GM21367 (cell line): ENCODE results near the gene EPG5.
A peak's percentile ranks its signal among the peaks of the same experiment; 100 is the strongest.
"Not testable (repeated sequence)": the region's sequence is repeated elsewhere in the genome, so short reads cannot be mapped to it uniquely, and the experiment has no call there.

ENCODE experiments used
- ATAC-seq: cut with Tn5 transposase; IDR thresholded peaks from one replicate; pipeline ENCODE4 v1.9.1; 2021; ENCODE audit not compliant: unreplicated experiment

Gene EPG5

DNA sequence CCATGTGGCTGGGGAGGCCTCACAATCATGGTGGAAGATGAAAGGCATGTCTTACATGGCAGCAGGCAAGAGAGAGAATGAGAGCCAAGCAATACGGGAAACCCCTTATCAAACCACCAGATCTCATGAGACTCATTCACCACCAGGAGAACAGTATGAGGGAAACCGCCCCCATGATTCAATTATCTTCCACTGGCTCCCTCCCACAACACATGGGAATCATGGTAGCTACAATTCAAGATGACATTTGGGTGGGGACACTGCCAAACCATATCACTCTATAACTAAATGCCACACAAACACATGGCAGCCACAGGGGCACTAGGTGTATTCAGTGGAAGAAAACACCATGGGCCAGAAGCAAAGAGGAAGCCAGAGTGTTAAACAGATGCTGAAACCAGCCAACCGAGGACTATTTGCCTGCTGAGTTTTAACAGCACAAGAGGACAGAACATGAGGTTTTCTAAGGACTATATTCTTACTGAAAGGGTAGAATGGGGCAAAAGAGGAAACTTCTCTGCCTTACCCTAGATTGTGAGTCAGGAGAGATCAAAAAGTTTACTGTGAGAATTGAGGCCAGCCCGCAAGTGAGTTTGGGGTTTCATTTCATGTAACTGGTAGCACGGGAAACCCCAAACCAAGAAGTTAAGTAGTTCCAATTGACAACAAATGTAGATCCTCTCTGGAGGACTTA lies 92.5 kb downstream of the EPG5 start:
- peak; percentile 91 for ATAC-seq

DNA sequence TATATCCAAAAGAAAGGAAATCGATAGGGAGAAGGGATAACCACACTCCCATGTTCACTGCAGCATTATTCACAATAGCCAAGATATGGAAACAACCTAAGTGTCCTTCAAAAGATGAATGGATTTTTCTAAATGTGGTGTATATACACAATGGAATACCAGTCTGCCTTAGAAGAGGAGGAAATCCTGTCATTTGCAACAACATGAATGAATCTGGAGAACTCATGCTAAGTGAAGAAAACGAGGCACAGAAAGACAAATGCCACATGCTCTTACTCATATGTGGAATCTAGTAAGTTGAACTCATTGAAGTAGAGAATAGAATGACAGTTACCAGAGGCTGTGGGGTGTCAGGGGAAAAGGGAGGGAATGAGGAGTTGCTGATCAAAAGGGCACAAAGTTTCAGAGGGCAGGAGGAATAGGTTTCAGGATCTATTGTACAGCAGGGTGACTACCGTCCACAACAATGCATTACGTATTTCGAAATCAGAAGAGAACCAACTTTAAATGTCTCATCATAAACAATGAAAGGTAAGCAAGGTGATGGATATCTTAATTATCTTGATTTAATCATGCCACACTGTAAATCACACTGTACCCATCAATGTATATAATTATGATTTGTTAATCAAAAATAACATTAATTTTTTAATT lies 95.6 kb downstream of the EPG5 start:
- no peak for ATAC-seq

DNA sequence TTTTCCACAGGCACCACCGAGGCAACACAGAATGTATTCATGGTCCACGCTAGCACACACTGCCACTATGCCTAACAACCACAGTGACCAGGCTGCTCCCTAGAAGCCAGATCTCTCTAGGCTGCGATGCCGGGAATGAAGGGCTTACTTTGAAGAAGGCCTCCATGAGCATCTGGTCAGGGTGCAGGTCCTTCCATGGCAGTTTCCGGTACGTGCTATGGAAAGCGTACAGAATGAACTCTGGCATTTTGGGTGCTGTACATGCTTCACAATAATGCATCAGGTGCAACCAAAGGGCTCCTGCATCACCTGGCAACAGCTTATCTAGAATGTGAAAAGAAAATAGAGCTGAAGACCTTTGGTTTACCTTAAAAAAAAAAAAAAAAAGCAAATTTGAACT lies 96.7 kb downstream of the EPG5 start:
- no peak for ATAC-seq

DNA sequence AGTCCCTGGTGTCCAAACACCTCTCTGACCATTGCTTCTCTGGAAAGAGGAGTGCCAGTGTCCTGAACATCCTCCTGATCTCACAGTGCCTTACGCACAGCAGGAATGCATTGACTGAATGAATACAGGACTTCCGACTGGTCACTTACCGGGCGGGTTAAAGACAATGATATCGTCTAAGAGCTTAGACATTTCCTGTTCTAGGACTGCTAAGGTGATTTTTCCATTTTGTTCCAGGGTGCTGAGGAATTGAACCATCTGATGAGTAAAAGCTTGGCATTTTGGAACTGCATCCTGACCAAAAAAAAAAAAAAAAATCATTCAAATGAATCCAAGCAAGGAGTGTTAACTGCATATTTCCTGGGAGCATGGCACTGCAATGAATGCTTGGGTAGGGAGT lies 101.7 kb downstream of the EPG5 start:
- no peak for ATAC-seq

DNA sequence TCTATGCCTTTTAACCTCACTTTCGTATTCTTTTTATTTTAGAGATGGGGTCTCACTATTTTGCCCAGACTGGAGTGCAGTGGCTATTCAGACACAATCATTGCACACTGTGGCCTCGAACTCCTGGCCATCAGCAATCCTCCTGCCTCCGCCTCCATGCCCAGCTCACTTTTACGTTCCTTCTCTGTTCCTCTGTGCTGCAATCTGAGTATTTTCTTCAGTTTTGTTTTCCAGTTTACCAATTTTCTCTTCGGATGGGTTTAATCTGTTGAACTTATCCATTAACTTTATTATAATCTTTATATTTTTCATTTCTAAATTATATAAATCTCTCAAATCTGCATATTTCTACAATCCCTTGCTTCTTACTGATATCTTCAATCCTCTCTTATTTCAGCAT lies 103.0 kb downstream of the EPG5 start:
- ATAC-seq: no peak

DNA sequence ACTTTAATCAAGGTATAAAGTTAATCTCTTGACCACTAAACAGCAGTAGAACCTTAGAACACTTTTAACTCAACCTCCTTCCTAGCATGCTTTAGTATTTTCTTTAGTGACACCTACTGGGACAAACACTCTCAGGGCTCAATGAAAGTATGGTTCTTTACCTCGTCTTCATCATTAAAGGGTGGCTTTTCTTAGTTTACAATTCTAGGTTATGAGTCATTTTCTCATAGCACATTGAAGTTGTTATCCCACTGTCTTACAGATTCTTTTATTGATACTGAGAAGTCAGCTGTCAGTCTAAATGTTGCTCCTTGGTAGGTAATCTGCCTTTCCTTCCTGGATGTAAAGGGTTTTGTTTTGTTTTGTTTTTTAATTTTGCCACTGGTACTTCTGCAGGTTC lies 103.7 kb downstream of the EPG5 start:
- ATAC-seq: no peak

- no peak for ATAC-seq
Measured at GRCh38 chr18:45861926-45862325, 105.2 kb downstream of the EPG5 start.

DNA sequence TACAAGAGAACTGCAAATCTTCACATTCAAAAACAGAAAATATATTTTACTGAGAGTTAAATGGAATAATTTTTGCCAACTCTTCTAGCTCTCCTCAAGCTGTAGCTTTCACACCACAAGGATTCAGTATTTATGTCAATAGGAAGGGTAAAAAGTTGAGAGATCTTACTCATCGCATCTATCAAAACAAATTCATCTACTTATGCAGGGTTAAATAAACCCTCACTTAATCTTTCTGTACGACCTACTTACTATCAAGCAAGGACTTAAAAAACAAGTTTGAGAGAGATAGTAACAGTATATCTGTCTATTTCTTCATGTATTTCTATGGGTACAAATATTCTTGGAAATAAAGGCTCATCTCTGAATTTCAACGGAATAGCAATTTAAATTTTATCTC lies 106.2 kb downstream of the EPG5 start:
- no peak for ATAC-seq

DNA sequence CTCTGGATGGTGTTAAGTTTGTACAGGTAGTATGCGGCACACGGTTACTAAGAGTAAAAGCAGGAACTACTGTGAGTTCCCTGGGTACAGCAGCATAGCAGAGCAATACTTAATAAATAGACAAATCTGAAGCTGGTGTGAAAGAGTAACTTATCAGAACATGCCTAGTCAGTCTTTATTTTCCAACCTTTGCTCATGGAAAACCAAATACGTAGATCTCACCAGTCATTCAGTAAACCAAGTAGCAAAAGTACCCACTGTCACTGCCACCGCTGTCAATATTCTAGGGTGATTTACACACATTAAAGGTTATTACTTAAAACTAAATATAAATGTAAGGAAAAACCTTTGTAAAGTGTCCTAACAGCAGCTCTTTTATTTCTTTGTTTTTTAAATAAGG lies 106.6 kb downstream of the EPG5 start:
- no peak for ATAC-seq

DNA sequence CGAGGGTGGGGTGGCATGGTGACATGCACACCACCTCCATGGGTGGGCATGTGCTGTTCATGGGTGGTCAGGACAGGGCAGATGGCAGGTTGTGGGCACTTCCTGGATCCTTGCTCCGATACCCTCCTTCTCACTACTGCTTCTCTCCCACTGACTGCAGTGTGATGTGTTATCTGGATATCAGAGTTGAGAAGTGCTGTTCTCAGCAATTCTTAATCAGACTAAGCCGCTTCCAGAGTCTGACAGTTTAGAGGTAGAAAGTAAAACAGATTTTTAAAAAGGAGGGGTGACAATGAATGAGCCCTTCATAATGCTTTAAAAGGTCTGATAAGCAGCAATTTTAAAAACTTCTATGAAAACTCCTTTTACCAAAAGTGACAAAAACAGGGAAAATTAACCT lies 107.8 kb downstream of the EPG5 start:
- no peak for ATAC-seq

GRCh38 chr18:45856531-45856930 lies 110.6 kb downstream of the EPG5 start:
- ATAC-seq: no peak

GRCh38 chr18:45854036-45854586 lies 113.0 kb downstream of the EPG5 start:
- ATAC-seq: no peak

GRCh38 chr18:45852631-45853030 lies 114.5 kb downstream of the EPG5 start:
- ATAC-seq: no peak

GRCh38 chr18:45851161-45851925 lies 115.8 kb downstream of the EPG5 start:
- no peak for ATAC-seq

- no peak for ATAC-seq
Measured at GRCh38 chr18:45850021-45850420, 117.1 kb downstream of the EPG5 start.

DNA sequence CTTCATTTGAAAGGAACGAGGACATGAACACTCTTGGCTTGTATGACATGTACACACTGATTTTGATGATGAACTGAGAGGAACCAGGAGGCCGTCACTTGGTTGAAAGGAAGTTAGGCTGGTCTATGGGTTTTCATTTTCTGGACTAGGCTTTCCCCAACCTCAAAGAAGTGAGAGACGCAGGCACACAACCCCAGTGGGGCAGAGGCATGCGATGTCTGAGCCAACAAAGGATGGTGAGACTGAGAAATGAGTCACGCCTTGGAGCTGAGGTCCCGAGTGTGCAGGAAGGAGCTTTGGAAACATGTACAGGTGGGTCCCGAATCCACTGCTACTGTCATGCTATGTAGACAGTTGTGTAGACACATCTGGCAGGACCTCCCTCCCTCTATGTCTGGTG lies 117.6 kb downstream of the EPG5 start:
- ATAC-seq: no peak

GRCh38 chr18:45848643-45849042 lies 118.5 kb downstream of the EPG5 start:
- not testable (repeated sequence) for ATAC-seq

DNA sequence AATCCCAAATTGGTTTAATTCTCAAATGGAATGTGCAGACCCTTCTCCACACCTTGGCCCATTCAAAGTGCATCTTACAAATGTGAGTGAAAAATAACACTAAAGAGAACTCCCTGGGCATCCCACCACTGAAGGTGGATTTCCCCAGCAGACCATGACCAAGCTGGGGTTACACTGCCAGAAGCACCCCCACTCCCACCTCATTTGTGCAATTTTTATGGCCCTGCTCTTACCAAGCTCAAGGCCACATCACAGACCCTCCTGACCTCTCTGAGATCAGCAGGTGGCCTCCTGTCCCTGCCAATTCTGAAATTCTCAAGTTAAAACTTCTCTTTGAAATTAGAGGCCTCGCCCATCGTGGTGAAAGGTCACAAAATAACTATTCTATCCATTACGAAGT lies 120.0 kb downstream of the EPG5 start:
- ATAC-seq: no peak

DNA sequence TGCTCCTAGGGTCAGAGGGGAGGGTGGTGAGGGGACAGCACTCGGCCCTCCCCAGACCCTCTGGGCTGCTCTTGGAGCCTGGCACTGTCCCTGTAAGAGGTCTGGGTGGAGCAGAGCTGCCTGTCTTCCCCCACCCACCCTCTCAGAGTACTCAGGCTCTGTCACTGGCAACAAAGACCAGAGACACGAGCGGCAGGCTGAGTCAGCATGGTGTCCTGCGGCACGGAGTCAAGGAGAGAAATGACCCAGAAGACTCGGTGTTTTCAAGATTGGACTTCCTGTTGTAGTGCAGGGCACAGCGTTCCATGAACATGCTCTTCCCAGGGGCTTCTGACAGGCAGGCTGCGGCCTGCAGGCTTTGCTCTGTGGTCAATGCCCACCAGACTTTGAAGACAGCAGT lies 121.7 kb downstream of the EPG5 start:
- no peak for ATAC-seq

- ATAC-seq: no peak
Measured at GRCh38 chr18:45844938-45845337, 122.2 kb downstream of the EPG5 start.

- ATAC-seq: no peak
Measured at GRCh38 chr18:45843019-45843418, 124.1 kb downstream of the EPG5 start.
